ENCODE data around the gene SOX6.

DNA sequence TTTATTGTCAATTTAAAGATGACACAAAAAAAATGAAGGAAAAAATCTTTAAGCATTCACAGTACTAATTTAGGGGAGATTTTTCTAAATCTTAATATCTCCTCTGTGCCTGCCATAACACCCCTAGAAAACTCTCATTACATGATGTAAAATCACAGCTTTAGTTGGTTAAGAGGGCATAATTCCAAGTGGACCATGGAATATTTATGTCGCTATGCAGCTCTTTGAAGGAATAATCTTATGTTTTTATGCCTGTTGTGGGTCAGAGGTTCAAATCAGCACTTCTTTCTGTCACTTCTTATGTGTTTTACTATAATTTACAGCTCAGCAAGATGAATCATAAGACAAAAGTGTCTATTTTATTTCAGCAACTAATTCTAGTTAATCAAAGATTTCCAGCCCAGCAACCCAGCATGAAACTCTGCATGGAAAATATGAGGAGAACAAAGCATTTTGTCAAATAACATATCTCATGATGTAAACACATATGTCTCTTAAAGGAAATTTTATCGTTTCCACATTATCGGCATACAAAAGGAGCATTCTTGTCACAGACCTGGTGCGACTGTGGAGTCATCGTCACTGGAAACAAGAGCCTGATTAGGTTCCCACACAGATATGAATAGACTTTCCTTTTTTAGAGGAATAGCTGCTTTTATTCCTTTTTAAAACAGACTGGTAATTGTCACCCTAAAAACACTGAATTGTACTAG, 274.8 kb downstream of the SOX6 start:
- TF ChIP-seq, protein P1, sequence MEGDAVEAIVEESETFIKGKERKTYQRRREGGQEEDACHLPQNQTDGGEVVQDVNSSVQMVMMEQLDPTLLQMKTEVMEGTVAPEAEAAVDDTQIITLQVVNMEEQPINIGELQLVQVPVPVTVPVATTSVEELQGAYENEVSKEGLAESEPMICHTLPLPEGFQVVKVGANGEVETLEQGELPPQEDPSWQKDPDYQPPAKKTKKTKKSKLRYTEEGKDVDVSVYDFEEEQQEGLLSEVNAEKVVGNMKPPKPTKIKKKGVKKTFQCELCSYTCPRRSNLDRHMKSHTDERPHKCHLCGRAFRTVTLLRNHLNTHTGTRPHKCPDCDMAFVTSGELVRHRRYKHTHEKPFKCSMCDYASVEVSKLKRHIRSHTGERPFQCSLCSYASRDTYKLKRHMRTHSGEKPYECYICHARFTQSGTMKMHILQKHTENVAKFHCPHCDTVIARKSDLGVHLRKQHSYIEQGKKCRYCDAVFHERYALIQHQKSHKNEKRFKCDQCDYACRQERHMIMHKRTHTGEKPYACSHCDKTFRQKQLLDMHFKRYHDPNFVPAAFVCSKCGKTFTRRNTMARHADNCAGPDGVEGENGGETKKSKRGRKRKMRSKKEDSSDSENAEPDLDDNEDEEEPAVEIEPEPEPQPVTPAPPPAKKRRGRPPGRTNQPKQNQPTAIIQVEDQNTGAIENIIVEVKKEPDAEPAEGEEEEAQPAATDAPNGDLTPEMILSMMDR (IDR thresholded peaks at IDR 0.05 in 4 of 5, conservative IDR thresholded peaks at IDR 0.05 in 1 of 5) = no peak
- TF ChIP-seq POLR2A (IDR thresholded peaks at IDR 0.05) = no peak
